Lung (tissue), 12 donors: Measurements from ENCODE around the gene FBXW9. TPM values are rescaled to one million over a fixed set of nuclear protein-coding genes. Genes with fewer than 3 reads are reported as not detected.
"Not testable (repeated sequence)": the region's sequence is repeated elsewhere in the genome, so short reads cannot be mapped to it uniquely, and the experiment has no call there.

ENCODE experiments used
- ATAC-seq: fragments of 200-7000 bp; cut with Tn5 transposase; one replicate; pipeline ENCODE4 v1.9.1; 2020; ENCODE audit warnings: moderate number of reproducible peaks; ENCODE audit not compliant: insufficient read depth, low FRiP score
- DNase-seq, 3 donors: peaks; one replicate each; pipeline ENCODE4 v3.0.0-alpha.2; 2013 to 2017
- H3K27ac ChIP-seq, 2 donors: one replicate each; pipeline ENCODE4 v1.5.1; 2013; ENCODE audit warnings: mild to moderate bottlenecking in 2 of 2, moderate library complexity in 2 of 2, control low read depth in 1 of 2, inconsistent platforms in 1 of 2, low read depth in 1 of 2, low read length in 1 of 2
- H3K27me3 ChIP-seq, 3 donors: one replicate each; pipeline ENCODE4 v1.5.1; 2013; ENCODE audit warnings: low read length in 2 of 3; ENCODE audit not compliant: control insufficient read depth in 3 of 3, insufficient read depth in 3 of 3
- H3K36me3 ChIP-seq, 4 donors: one replicate each; pipeline ENCODE4 v1.5.1; 2013; ENCODE audit warnings: low read length in 4 of 4, mild to moderate bottlenecking in 1 of 4, moderate library complexity in 1 of 4; ENCODE audit not compliant: control insufficient read depth in 4 of 4, insufficient read depth in 4 of 4
- H3K4me1 ChIP-seq, 5 donors: one replicate each; pipeline ENCODE4 v1.5.1; 2013; ENCODE audit warnings: low read length in 5 of 5, mild to moderate bottlenecking in 2 of 5, moderate library complexity in 1 of 5; ENCODE audit not compliant: control insufficient read depth in 5 of 5, insufficient read depth in 5 of 5
- H3K4me3 ChIP-seq: one replicate; pipeline ENCODE4 v1.5.1; 2013; ENCODE audit warnings: mild to moderate bottlenecking, control low read depth, moderate library complexity
- H3K9ac ChIP-seq, 2 donors: one replicate each; pipeline ENCODE4 v1.5.1; 2013; ENCODE audit warnings: low read length in 2 of 2, control low read depth in 1 of 2; ENCODE audit not compliant: insufficient read depth in 1 of 2
- H3K9me3 ChIP-seq, 4 donors: one replicate each; pipeline ENCODE4 v1.5.1; 2013; ENCODE audit warnings: low read length in 3 of 4, mild to moderate bottlenecking in 1 of 4, moderate library complexity in 1 of 4; ENCODE audit not compliant: control insufficient read depth in 4 of 4, insufficient read depth in 3 of 4
- CTCF ChIP-seq: IDR thresholded peaks from 2 replicates; pipeline ENCODE4 v1.5.1; 2012; ENCODE audit warnings: mild to moderate bottlenecking; ENCODE audit errors: control extremely low read depth, extremely low read depth
- WGBS, 2 donors: extraction: QIAGEN DNeasy Blood & Tissue Kit; methylation state at CpG; one replicate each; pipeline ENCODE4 v1.1.7; 2013; 5-methylcytosine and 5-hydroxymethylcytosine counted together
- polyA plus RNA-seq, 2 donors: library from polyadenylated mRNA; stranded (reverse); fragments of 200-250 nt; gene quantifications; one replicate each; pipeline ENCODE4 v1.2.1, GENCODE V29; 2013
- total RNA-seq, 2 donors: library from RNA; depleted of rRNA in 1 of 2; stranded (reverse); fragments of >200 nt in 1 of 2; gene quantifications; one replicate each; pipeline ENCODE4 v1.2.1, GENCODE V29; 2014 to 2021
- donor health status: control.
- donor health status: control.
- donor health status: Bipolar disorder and iron deficiency.
- donor health status: healthy.
- donor health status: DM: yes; HTN: yes; CAD: no.

Gene FBXW9
- total and polyA plus RNA-seq, 4 donors: 6.8 to 17.1 (median 11.8) TPM

- H3K4me1 ChIP-seq: peaks cover 0 to 11% (median 6%) of the 10 kb centered on the region in 5 donors
- TF ChIP-seq CTCF: no peak
- no peaks in the 10 kb centered on the region for H3K9me3 ChIP-seq
- H3K4me3 ChIP-seq: no peak overlapping the region
- no peak for ATAC-seq
- no peak overlapping the region for H3K27ac ChIP-seq
- 95 to 100% methylated on average over 3 of the region's 3 CpGs for WGBS, 2 donors
- peaks cover 5 to 52% (median 49%) of the 10 kb centered on the region in 4 donors for H3K36me3 ChIP-seq
- H3K9ac ChIP-seq: no peak overlapping the region
- no peak for DNase-seq
- no peaks in the 10 kb centered on the region for H3K27me3 ChIP-seq
Measured at GRCh38 chr19:12715929-12716328, 19.5 kb upstream of the FBXW9 start.

GRCh38 chr19:12715102-12715501 lies 18.7 kb upstream of the FBXW9 start:
- TF ChIP-seq CTCF: no peak
- no peak overlapping the region for H3K4me3 ChIP-seq
- H3K27me3 ChIP-seq: no peaks in the 10 kb centered on the region
- no peak overlapping the region for H3K9ac ChIP-seq
- H3K9me3 ChIP-seq: no peaks in the 10 kb centered on the region
- no peak overlapping the region for H3K27ac ChIP-seq
- DNase-seq: no peak
- WGBS, 2 donors: 95 to 96% methylated on average over 15 of the region's 15 CpGs
- H3K4me1 ChIP-seq: peaks cover 0 to 3% (median under 1%) of the 10 kb centered on the region in 5 donors
- peaks cover 7 to 59% (median 55%) of the 10 kb centered on the region in 4 donors for H3K36me3 ChIP-seq
- ATAC-seq: no peak

GRCh38 chr19:12713304-12713703 lies 16.9 kb upstream of the FBXW9 start:
- not testable (repeated sequence) for H3K4me1 ChIP-seq, ATAC-seq, H3K27ac ChIP-seq, H3K4me3 ChIP-seq, H3K27me3 ChIP-seq, DNase-seq, H3K9me3 ChIP-seq, H3K9ac ChIP-seq
- peaks cover 18 to 56% (median 54%) of the 10 kb centered on the region in 4 donors for H3K36me3 ChIP-seq
- WGBS, 2 donors: 93 to 98% methylated on average over 9 of the region's 9 CpGs

GRCh38 chr19:12712077-12712476 lies 15.6 kb upstream of the FBXW9 start:
- H3K4me3 ChIP-seq, ATAC-seq, H3K9me3 ChIP-seq, H3K27ac ChIP-seq, H3K27me3 ChIP-seq, DNase-seq, H3K4me1 ChIP-seq, H3K9ac ChIP-seq: not testable (repeated sequence)
- 54 to 56% methylated on average over 11 to 12 of the region's 14 CpGs for WGBS, 2 donors
- H3K36me3 ChIP-seq: peaks cover 18 to 61% (median 53%) of the 10 kb centered on the region in 4 donors

- H3K4me3 ChIP-seq: no peak overlapping the region
- no peak overlapping the region for H3K27ac ChIP-seq
- H3K9ac ChIP-seq: no peak overlapping the region
- H3K36me3 ChIP-seq: peaks cover 18 to 61% (median 53%) of the 10 kb centered on the region in 4 donors
- WGBS, 2 donors: 96 to 98% methylated on average over 17 of the region's 17 CpGs
- no peaks in the 10 kb centered on the region for H3K9me3 ChIP-seq
- no peak for TF ChIP-seq CTCF
- no peaks in the 10 kb centered on the region for H3K27me3 ChIP-seq
- DNase-seq (no peak), ATAC-seq (no peak)
- no peaks in the 10 kb centered on the region for H3K4me1 ChIP-seq
Measured at GRCh38 chr19:12711187-12711586, 14.8 kb upstream of the FBXW9 start.
